K562 (cell line): Measurements from ENCODE around the gene BNIPL. TPM values are rescaled to one million over a fixed set of nuclear protein-coding genes. Genes with fewer than 3 reads are reported as not detected.

Experiments used
- ARID2 ChIP-seq: fragments of 450-650 bp; IDR thresholded peaks from 2 replicates; pipeline ENCODE4 v1.6.1; 2017; ENCODE audit warnings: antibody characterized with exemption, mild to moderate bottlenecking
- ATF6 ChIP-seq: sonication (generic); formaldehyde crosslinking; IDR thresholded peaks from 2 replicates; pipeline ENCODE4 v1.4.0; 2020; ENCODE audit warnings: mild to moderate bottlenecking, missing genetic modification reagents
- BRCA1 ChIP-seq, 2 experiments: fragments of 450-650 bp in 1 of 2; sonication (generic) in 1 of 2; formaldehyde crosslinking in 1 of 2; IDR thresholded peaks; 2 replicates each; pipeline versions ENCODE4 v1.5.0 to v1.6.1; 2017 to 2020; ENCODE audit warnings: mild to moderate bottlenecking in 1 of 2, missing genetic modification reagents in 1 of 2
- CHAMP1 ChIP-seq: fragments of 450-650 bp; IDR thresholded peaks from 2 replicates; pipeline ENCODE4 v1.6.1; 2016; ENCODE audit warnings: mild to moderate bottlenecking
- ELF4 ChIP-seq: fragments of 450-650 bp; formaldehyde crosslinking; IDR thresholded peaks from 2 replicates; pipeline ENCODE4 v1.4.0; 2022; ENCODE audit warnings: missing genetic modification characterization
- ERF ChIP-seq: fragments of 450-650 bp; formaldehyde crosslinking; IDR thresholded peaks from 2 replicates; pipeline ENCODE4 v1.4.0; 2020; ENCODE audit warnings: mild to moderate bottlenecking, mixed read lengths
- GTF2F1 ChIP-seq: IDR thresholded peaks from 2 replicates; pipeline ENCODE4 v1.6.1; 2011; ENCODE audit warnings: low read depth, low read length, improper control_type of control experiment
- KHSRP ChIP-seq: fragments of 450-650 bp; IDR thresholded peaks from 2 replicates; pipeline ENCODE4 v1.6.1; 2017
- MBD2 ChIP-seq: sonication (generic); IDR thresholded peaks from 2 replicates; pipeline ENCODE4 v1.6.1; 2016; ENCODE audit warnings: low read depth, borderline replicate concordance
- SRSF7 ChIP-seq: fragments of 200-400 bp; formaldehyde crosslinking; optimal IDR thresholded peaks from 2 replicates; pipeline ENCODE3; 2017; ENCODE audit warnings: mild to moderate bottlenecking, low read depth, low read length
- TARDBP ChIP-seq: fragments of 450-650 bp; IDR thresholded peaks from 2 replicates; pipeline ENCODE4 v1.6.1; 2016
- TBP ChIP-seq: optimal IDR thresholded peaks from 2 replicates; pipeline ENCODE3; 2011; ENCODE audit warnings: low read depth, low read length, improper control_type of control experiment
- WHSC1 ChIP-seq: IDR thresholded peaks from one replicate; pipeline ENCODE4 v1.6.1; 2012; ENCODE audit warnings: low read length, control low read depth, inconsistent platforms
- ZNF133 ChIP-seq: fragments of 250-450 bp; sonication (Bioruptor Pico); IDR thresholded peaks from 2 replicates; pipeline ENCODE4 v1.4.0; 2020; ENCODE audit warnings: mild to moderate bottlenecking
- ZNF324 ChIP-seq: fragments of 250-450 bp; sonication (Bioruptor Pico); IDR thresholded peaks from 2 replicates; pipeline ENCODE4 v1.4.0; 2020; ENCODE audit warnings: mild to moderate bottlenecking
- ZNF668 ChIP-seq: fragments of 250-450 bp; sonication (Bioruptor Pico); IDR thresholded peaks from 2 replicates; pipeline ENCODE4 v1.8.0; 2022; ENCODE audit warnings: mild to moderate bottlenecking, inconsistent platforms
- polyA plus RNA-seq, 8 experiments: library from polyadenylated mRNA; depleted of rRNA in 4 of 8; stranded (reverse) in 5 of 8; unstranded in 3 of 8; fragments of >200 nt; fragmentation: Nextera tagmentation in 2 of 8; fragmentation: Illumina TruSeq in 1 of 8; extraction: Ambion mirVana in 2 of 8; extraction: Trizol in 1 of 8; gene quantifications; 2 replicates each; pipeline versions ENCODE4 v1.2.1 to v1.2.3, GENCODE V29; 2011 to 2014; ENCODE audit warnings: inconsistent platforms in 1 of 8, missing spikeins in 1 of 8
- total RNA-seq, 7 experiments: library from RNA; depleted of rRNA in 6 of 7; stranded (reverse); fragments of >200 nt in 6 of 7; fragmentation: Illumina TruSeq in 2 of 7; extraction: Trizol in 2 of 7; gene quantifications; 2 replicates each; pipeline versions ENCODE4 v1.2.1 to v1.2.3, GENCODE V29; 2011 to 2021; ENCODE audit warnings: low replicate concordance in 1 of 7
- TF ChIP-seq, protein P1 (sequence below): fragments of 250-450 bp; sonication (Bioruptor Pico); IDR thresholded peaks from 2 replicates; pipeline ENCODE4 v1.5.0; 2022; ENCODE audit warnings: mild to moderate bottlenecking
- TF ChIP-seq, protein P2 (sequence below): IDR thresholded peaks from 2 replicates; pipeline ENCODE4 v1.6.1; 2014; ENCODE audit warnings: antibody characterized with exemption
- TF ChIP-seq, protein P3 (sequence below): fragments of 250-450 bp; sonication (Bioruptor Pico); IDR thresholded peaks from 2 replicates; pipeline ENCODE4 v1.4.0; 2020; ENCODE audit warnings: mild to moderate bottlenecking, moderate library complexity, borderline replicate concordance

Gene BNIPL
- total and polyA plus RNA-seq, 9 of the 15 experiments (the other 6 are each of a cell fraction or from before 2014, with no cell fraction given): 0.08 to 1.4 (median 0.68) TPM

- TF ChIP-seq ATF6 (CRISPR knock-in tag) (no peak), ERF (CRISPR knock-in tag) (no peak), MBD2 (0 out of 2 replicates have a peak, but pooled peaks have one; percentile 42), CHAMP1 (no peak), SRSF7 (no peak), BRCA1 (IDR thresholded peaks at IDR 0.05) (no peak), BRCA1 (CRISPR knock-in tag; IDR thresholded peaks at IDR 0.05) (no peak), ZNF133 (CRISPR knock-in tag) (no peak), TARDBP (no peak), ARID2 (no peak), KHSRP (no peak), WHSC1 (no peak), TBP (peak; percentile 40), ZNF324 (CRISPR knock-in tag) (no peak), GTF2F1 (no peak), ELF4 (CRISPR knock-in tag) (peak; percentile 91), ZNF668 (CRISPR knock-in tag) (no peak)
- TF ChIP-seq, protein P1, sequence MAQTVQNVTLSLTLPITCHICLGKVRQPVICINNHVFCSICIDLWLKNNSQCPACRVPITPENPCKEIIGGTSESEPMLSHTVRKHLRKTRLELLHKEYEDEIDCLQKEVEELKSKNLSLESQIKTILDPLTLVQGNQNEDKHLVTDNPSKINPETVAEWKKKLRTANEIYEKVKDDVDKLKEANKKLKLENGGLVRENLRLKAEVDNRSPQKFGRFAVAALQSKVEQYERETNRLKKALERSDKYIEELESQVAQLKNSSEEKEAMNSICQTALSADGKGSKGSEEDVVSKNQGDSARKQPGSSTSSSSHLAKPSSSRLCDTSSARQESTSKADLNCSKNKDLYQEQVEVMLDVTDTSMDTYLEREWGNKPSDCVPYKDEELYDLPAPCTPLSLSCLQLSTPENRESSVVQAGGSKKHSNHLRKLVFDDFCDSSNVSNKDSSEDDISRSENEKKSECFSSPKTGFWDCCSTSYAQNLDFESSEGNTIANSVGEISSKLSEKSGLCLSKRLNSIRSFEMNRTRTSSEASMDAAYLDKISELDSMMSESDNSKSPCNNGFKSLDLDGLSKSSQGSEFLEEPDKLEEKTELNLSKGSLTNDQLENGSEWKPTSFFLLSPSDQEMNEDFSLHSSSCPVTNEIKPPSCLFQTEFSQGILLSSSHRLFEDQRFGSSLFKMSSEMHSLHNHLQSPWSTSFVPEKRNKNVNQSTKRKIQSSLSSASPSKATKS: no peak
- TF ChIP-seq, protein P2, sequence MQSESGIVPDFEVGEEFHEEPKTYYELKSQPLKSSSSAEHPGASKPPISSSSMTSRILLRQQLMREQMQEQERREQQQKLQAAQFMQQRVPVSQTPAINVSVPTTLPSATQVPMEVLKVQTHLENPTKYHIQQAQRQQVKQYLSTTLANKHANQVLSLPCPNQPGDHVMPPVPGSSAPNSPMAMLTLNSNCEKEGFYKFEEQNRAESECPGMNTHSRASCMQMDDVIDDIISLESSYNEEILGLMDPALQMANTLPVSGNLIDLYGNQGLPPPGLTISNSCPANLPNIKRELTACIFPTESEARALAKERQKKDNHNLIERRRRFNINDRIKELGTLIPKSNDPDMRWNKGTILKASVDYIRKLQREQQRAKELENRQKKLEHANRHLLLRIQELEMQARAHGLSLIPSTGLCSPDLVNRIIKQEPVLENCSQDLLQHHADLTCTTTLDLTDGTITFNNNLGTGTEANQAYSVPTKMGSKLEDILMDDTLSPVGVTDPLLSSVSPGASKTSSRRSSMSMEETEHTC: 0 out of 2 replicates have a peak, but pooled peaks have one; percentile 29
- TF ChIP-seq, protein P3, sequence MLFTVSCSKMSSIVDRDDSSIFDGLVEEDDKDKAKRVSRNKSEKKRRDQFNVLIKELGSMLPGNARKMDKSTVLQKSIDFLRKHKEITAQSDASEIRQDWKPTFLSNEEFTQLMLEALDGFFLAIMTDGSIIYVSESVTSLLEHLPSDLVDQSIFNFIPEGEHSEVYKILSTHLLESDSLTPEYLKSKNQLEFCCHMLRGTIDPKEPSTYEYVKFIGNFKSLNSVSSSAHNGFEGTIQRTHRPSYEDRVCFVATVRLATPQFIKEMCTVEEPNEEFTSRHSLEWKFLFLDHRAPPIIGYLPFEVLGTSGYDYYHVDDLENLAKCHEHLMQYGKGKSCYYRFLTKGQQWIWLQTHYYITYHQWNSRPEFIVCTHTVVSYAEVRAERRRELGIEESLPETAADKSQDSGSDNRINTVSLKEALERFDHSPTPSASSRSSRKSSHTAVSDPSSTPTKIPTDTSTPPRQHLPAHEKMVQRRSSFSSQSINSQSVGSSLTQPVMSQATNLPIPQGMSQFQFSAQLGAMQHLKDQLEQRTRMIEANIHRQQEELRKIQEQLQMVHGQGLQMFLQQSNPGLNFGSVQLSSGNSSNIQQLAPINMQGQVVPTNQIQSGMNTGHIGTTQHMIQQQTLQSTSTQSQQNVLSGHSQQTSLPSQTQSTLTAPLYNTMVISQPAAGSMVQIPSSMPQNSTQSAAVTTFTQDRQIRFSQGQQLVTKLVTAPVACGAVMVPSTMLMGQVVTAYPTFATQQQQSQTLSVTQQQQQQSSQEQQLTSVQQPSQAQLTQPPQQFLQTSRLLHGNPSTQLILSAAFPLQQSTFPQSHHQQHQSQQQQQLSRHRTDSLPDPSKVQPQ (CRISPR knock-in tag): no peak
Observed at GRCh38 chr1:151054971-151055547, 18.7 kb downstream of the BNIPL start (continued).
